Transverse colon (tissue), 4 donors: ENCODE data around the gene HLA-A. TPM values are rescaled to one million over a fixed set of nuclear protein-coding genes. Genes with fewer than 3 reads are reported as not detected.

Experiments
- DNase-seq: peaks from one replicate; pipeline ENCODE4 v3.0.0-alpha.2; 2019
- H3K27ac ChIP-seq, 4 donors: fragments of 200-600 bp; sonication (generic); 2 replicates each; pipeline ENCODE4 v1.5.1; 2016 to 2018; ENCODE audit warnings: inconsistent platforms in 4 of 4
- H3K27me3 ChIP-seq: fragments of 200-600 bp; sonication (generic); 2 replicates; pipeline ENCODE4 v1.5.1; 2017; ENCODE audit warnings: inconsistent platforms
- H3K36me3 ChIP-seq, 4 donors: fragments of 200-600 bp; sonication (generic); 2 replicates each; pipeline ENCODE4 v1.5.1; 2017 to 2019; ENCODE audit warnings: inconsistent platforms in 4 of 4
- H3K4me1 ChIP-seq, 4 donors: fragments of 200-600 bp; sonication (generic); 2 replicates each; pipeline ENCODE4 v1.5.1; 2017 to 2020; ENCODE audit warnings: inconsistent platforms in 4 of 4
- H3K4me3 ChIP-seq, 4 donors: fragments of 200-600 bp; sonication (generic); 1 replicate in 1 of 4; 2 replicates in 3 of 4; pipeline versions ENCODE4 v1.5.1 to v1.6.1; 2017 to 2019; ENCODE audit warnings: inconsistent platforms in 4 of 4
- H3K9me3 ChIP-seq, 2 donors: fragments of 200-600 bp; sonication (generic); 2 replicates each; pipeline ENCODE4 v1.5.1; 2017 to 2019; ENCODE audit warnings: inconsistent platforms in 2 of 2
- CTCF ChIP-seq, 5 experiments: fragments of 200-600 bp in 3 of 5; fragments of 450-650 bp in 2 of 5; sonication (generic) in 3 of 5; IDR thresholded peaks; 1 replicate in 2 of 5; 2 replicates in 3 of 5; pipeline ENCODE4 v1.5.1; 2016 to 2017; ENCODE audit warnings: antibody characterized with exemption in 5 of 5, inconsistent platforms in 3 of 5, mild to moderate bottlenecking in 2 of 5, moderate library complexity in 1 of 5
- EP300 ChIP-seq: sonication (generic); formaldehyde crosslinking; IDR thresholded peaks from one replicate; pipeline ENCODE4 v1.6.1; 2017; ENCODE audit warnings: antibody characterized with exemption, low read depth
- POLR2A ChIP-seq: fragments of 450-650 bp; IDR thresholded peaks from one replicate; pipeline ENCODE4 v1.6.1; 2016; ENCODE audit warnings: antibody characterized with exemption, mild to moderate bottlenecking, moderate library complexity
- POLR2AphosphoS5 ChIP-seq, 3 donors: sonication (generic); formaldehyde crosslinking; IDR thresholded peaks; one replicate each; pipeline ENCODE4 v1.6.1; 2016; ENCODE audit warnings: antibody characterized with exemption in 3 of 3
- WGBS, 2 donors: methylation state at CpG; one replicate each; pipeline ENCODE4 v1.1.5; 2018; ENCODE audit warnings: low coverage in 1 of 2; 5-methylcytosine and 5-hydroxymethylcytosine counted together
- in situ Hi-C, 4 donors: fragments of 200-750 bp; cut with MboI; loops; one replicate each; pipeline versions ENCODE4 v1.15.0 to v1.15.1; 2017; ENCODE audit warnings: low sequenced_read_pairs in 3 of 4, low pct_ligation_motif_present in 1 of 4, low pct_unique_long_range_greater_than_20kb in 1 of 4
- intact Hi-C: fragments of 100-400 bp; cut with DNase I; formaldehyde crosslinking; loops from one replicate; pipeline ENCODE4 v1.15.1; 2023; ENCODE audit warnings: low total_unique reads
- total RNA-seq, 4 donors: library from RNA; depleted of rRNA; stranded (reverse); fragments of >200 nt; gene quantifications; one replicate each; pipeline ENCODE4 v1.1.0, GENCODE V29; 2016

Gene HLA-A
- total RNA-seq, 4 donors from 2014 or later, result 733 to 1,932 (median 1,470) TPM

GRCh38 chr6:29968130-29968529 is 25.8 kb downstream of the HLA-A start:
- in situ Hi-C loops, result no loop called here
- no peaks in the 10 kb centered on the region for H3K36me3 ChIP-seq
- no peak for DNase-seq

GRCh38 chr6:29968905-29969304 is 26.6 kb downstream of the HLA-A start:
- peaks cover 18 to 43% (median 33%) of the 10 kb centered on the region in 4 donors for H3K4me1 ChIP-seq
- no peaks in the 10 kb centered on the region for H3K9me3 ChIP-seq
- intact Hi-C loops, result loop anchor here (2.0 kb wide), 1 partner anchor 28 kb away; no protein-coding TSS in a partner anchor
- WGBS, 2 donors, result 95 to 96% methylated on average over 2 of the region's 2 CpGs
- DNase-seq, result no peak
- no peak overlapping the region for H3K27ac ChIP-seq
- H3K4me3 ChIP-seq, result no peak overlapping the region
- no peaks in the 10 kb centered on the region for H3K27me3 ChIP-seq
- TF ChIP-seq POLR2AphosphoS5 (IDR thresholded peaks at IDR 0.05) (no peak), EP300 (no peak), POLR2A (no peak), CTCF (IDR thresholded peaks at IDR 0.05) (no peak)
- in situ Hi-C loops, result no loop called here
- no peaks in the 10 kb centered on the region for H3K36me3 ChIP-seq

More at GRCh38 chr6:29968130-29968529, 25.8 kb downstream of the HLA-A start:
- 51 to 53% methylated on average over 2 of the region's 2 CpGs for WGBS, 2 donors
- peak overlapping the region; percentile 88 to 94 (median 92) for H3K27ac ChIP-seq
- intact Hi-C loops, result loop anchor here (2.0 kb wide), 1 partner anchor 27 kb away; no protein-coding TSS in a partner anchor
- H3K9me3 ChIP-seq, result no peaks in the 10 kb centered on the region
- H3K27me3 ChIP-seq, result no peaks in the 10 kb centered on the region
- peaks cover 18 to 43% (median 33%) of the 10 kb centered on the region in 4 donors for H3K4me1 ChIP-seq
- TF ChIP-seq CTCF (IDR thresholded peaks at IDR 0.05) (peak in 1 of 5 experiments; percentile 5), POLR2A (no peak)
- H3K4me3 ChIP-seq, result no peak overlapping the region

DNA sequence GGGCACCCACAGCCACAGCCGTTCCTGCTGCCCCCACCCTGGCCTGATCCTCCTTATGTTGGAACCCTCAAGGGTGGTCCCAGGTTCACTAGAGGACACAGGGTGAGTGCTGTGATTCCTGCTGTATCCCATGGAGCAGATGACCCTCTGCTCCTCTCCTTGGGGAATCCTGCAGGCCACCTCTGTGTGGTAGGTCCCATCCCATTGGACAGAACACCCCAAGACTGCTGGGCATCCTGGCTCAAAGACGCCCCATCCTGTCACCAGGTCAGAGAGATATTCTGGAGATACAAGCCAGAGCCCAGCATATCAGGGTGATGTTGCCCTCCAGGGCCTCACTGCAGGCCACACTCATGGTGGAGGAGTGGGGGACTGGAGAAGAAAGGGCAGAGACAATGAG is 28.4 kb downstream of the HLA-A start:
- 93% methylated on average over 2 of the region's 2 CpGs; no CpG with 5 or more reads in 1 of the 2 donors for WGBS, 2 donors
- intact Hi-C loops (no loop called here), in situ Hi-C loops (no loop called here)
- no peaks in the 10 kb centered on the region for H3K9me3 ChIP-seq
- DNase-seq, result no peak
- H3K27ac ChIP-seq, result no peak overlapping the region
- peaks cover 3% of the 10 kb centered on the region for H3K27me3 ChIP-seq
- H3K4me3 ChIP-seq, result no peak overlapping the region
- H3K4me1 ChIP-seq, result peaks cover 18 to 40% (median 26%) of the 10 kb centered on the region in 4 donors
- no peaks in the 10 kb centered on the region for H3K36me3 ChIP-seq
- TF ChIP-seq CTCF (IDR thresholded peaks at IDR 0.05) (no peak), EP300 (no peak), POLR2A (no peak), POLR2AphosphoS5 (IDR thresholded peaks at IDR 0.05) (no peak)

DNA sequence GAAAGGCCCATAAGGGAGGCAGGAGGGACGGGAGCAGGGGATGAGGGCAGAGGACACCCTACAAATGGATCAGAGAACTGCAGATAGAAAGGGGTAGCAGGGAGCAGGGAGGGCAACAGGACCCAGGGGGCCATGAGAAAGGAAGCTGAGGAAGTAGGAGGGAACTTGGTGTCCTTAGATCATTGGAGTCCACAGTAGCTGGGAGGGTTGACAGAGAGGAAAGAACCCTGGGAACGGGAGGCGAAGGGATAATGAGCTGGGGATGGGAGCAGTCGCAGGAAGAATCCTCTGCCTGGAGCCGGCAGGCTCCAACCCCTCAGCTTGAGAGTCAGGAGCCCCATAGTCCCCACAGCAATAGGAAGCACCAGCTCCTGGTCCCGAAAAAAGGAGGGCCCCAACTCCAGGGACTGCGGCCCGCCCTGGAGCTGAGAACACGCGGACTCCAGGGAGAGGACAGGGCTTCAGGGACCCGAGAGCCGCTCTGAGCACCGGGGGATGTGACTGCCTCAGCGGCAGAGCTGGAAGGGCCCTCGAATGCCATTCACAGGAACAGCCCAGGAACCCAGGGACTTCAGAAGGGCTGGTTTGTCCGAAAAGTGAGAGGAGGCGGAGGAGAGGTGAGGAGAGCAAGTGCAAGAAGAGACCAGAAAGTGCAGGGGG is 32.7 kb downstream of the HLA-A start:
- TF ChIP-seq POLR2A, result no peak
- no peak for TF ChIP-seq POLR2AphosphoS5 (IDR thresholded peaks at IDR 0.05)
- TF ChIP-seq CTCF (IDR thresholded peaks at IDR 0.05), result no peak
- no peak for TF ChIP-seq EP300
- no peaks in the 10 kb centered on the region for H3K36me3 ChIP-seq
- peak overlapping the region in 3 of 4 donors; percentile 6 to 25 (median 17) for H3K27ac ChIP-seq
- H3K4me3 ChIP-seq, result peak overlapping the region in 3 of 4 donors; percentile 19 to 59 (median 21)
- H3K9me3 ChIP-seq, result no peaks in the 10 kb centered on the region
- H3K4me1 ChIP-seq, result peaks cover 6 to 24% (median 21%) of the 10 kb centered on the region in 4 donors
- WGBS, 2 donors, result 56 to 64% methylated on average over 14 to 17 of the region's 17 CpGs
- in situ Hi-C loops, result no loop called here
- H3K27me3 ChIP-seq, result peaks cover 5% of the 10 kb centered on the region
- intact Hi-C loops, result loop anchor here (5.0 kb wide), 1 partner anchor 88 kb away; no protein-coding TSS in a partner anchor
- no peak for DNase-seq
